Neuronal stem cell (in vitro differentiated cells): ENCODE measurements around the gene ATP2B1.

ENCODE experiments used
- DNase-seq: peaks from one replicate; pipeline ENCODE4 v3.0.0-alpha.2; 2013; ENCODE audit warnings: low spot score
- H2AFZ ChIP-seq: one replicate; pipeline ENCODE4 v1.6.1; 2013; ENCODE audit warnings: mild to moderate bottlenecking, low read length, inconsistent platforms
- H2AK5ac ChIP-seq: 2 replicates; pipeline ENCODE4 v1.6.1; 2013; ENCODE audit warnings: low read depth, mild to moderate bottlenecking, inconsistent platforms, low read length, moderate library complexity, mixed read lengths
- H2BK120ac ChIP-seq: 2 replicates; pipeline ENCODE4 v1.6.1; 2013; ENCODE audit warnings: low read depth, mild to moderate bottlenecking, inconsistent platforms, low read length, moderate library complexity, mixed read lengths
- H2BK12ac ChIP-seq: one replicate; pipeline ENCODE4 v1.6.1; 2013; ENCODE audit warnings: low read length, inconsistent platforms
- H2BK15ac ChIP-seq: 2 replicates; pipeline ENCODE4 v1.6.1; 2013; ENCODE audit warnings: mild to moderate bottlenecking, low read length, inconsistent platforms, mixed read lengths
- H2BK5ac ChIP-seq: one replicate; pipeline ENCODE4 v1.6.1; 2013; ENCODE audit warnings: inconsistent platforms, mild to moderate bottlenecking, low read length, moderate library complexity
- H3K14ac ChIP-seq: one replicate; pipeline ENCODE4 v1.6.1; 2013; ENCODE audit warnings: low read length, inconsistent platforms
- H3K18ac ChIP-seq: 2 replicates; pipeline ENCODE4 v1.6.1; 2013; ENCODE audit warnings: low read length, inconsistent platforms
- H3K23ac ChIP-seq: 2 replicates; pipeline ENCODE4 v1.6.1; 2013; ENCODE audit warnings: low read depth, mild to moderate bottlenecking, mixed read lengths, low read length, inconsistent platforms; ENCODE audit not compliant: poor library complexity
- H3K27ac ChIP-seq: replicated peaks from 3 replicates; pipeline ENCODE4 v1.5.1; 2013; ENCODE audit warnings: low read length, inconsistent platforms
- H3K27me3 ChIP-seq, 3 experiments: 2 replicates each; pipeline ENCODE4 v1.6.1; 2013; ENCODE audit warnings: low read length in 3 of 3, mild to moderate bottlenecking in 2 of 3, inconsistent platforms in 1 of 3, low read depth in 1 of 3, mixed read lengths in 1 of 3, moderate library complexity in 1 of 3; ENCODE audit not compliant: control insufficient read depth in 3 of 3, insufficient read depth in 3 of 3
- H3K36me3 ChIP-seq, 2 donors: replicated peaks in 1 of 2; 2 replicates each; pipeline ENCODE4 v1.6.1; 2013; ENCODE audit warnings: low read length in 2 of 2; ENCODE audit not compliant: control insufficient read depth in 2 of 2, insufficient read depth in 2 of 2
- H3K4ac ChIP-seq: 2 replicates; pipeline ENCODE4 v1.6.1; 2013; ENCODE audit warnings: inconsistent platforms, mild to moderate bottlenecking, low read length, moderate library complexity
- H3K4me1 ChIP-seq, 2 donors: 1 replicate in 1 of 2; 2 replicates in 1 of 2; pipeline ENCODE4 v1.6.1; 2013; ENCODE audit warnings: low read length in 2 of 2, low read depth in 1 of 2; ENCODE audit not compliant: control insufficient read depth in 2 of 2, insufficient read depth in 1 of 2
- H3K4me2 ChIP-seq: one replicate; pipeline ENCODE4 v1.6.1; 2013; ENCODE audit warnings: mild to moderate bottlenecking, low read length, inconsistent platforms; ENCODE audit not compliant: insufficient read depth, poor library complexity, severe bottlenecking
- H3K4me3 ChIP-seq, 2 donors: 2 replicates each; pipeline ENCODE4 v1.5.1; 2013; ENCODE audit warnings: low read length in 2 of 2, mild to moderate bottlenecking in 2 of 2, inconsistent platforms in 1 of 2, moderate library complexity in 1 of 2
- H3K79me1 ChIP-seq: one replicate; pipeline ENCODE4 v1.6.1; 2013; ENCODE audit warnings: low read depth, mild to moderate bottlenecking, inconsistent platforms, low read length, moderate library complexity
- H3K9ac ChIP-seq: one replicate; pipeline ENCODE4 v1.6.1; 2013; ENCODE audit warnings: mild to moderate bottlenecking, low read depth, low read length, inconsistent platforms; ENCODE audit not compliant: poor library complexity
- H3K9me3 ChIP-seq, 2 donors: replicated peaks in 1 of 2; 2 replicates each; pipeline versions ENCODE3 to v1.6.1; 2013; ENCODE audit warnings: low read length in 2 of 2, mild to moderate bottlenecking in 2 of 2, inconsistent platforms in 1 of 2, low read depth in 1 of 2, mixed read lengths in 1 of 2, moderate library complexity in 1 of 2; ENCODE audit not compliant: control insufficient read depth in 2 of 2, insufficient read depth in 1 of 2
- H4K8ac ChIP-seq: one replicate; pipeline ENCODE4 v1.6.1; 2013; ENCODE audit warnings: low read depth, mild to moderate bottlenecking, inconsistent platforms, low read length, moderate library complexity
- H4K91ac ChIP-seq: one replicate; pipeline ENCODE4 v1.6.1; 2013; ENCODE audit warnings: low read length, low read depth, mild to moderate bottlenecking, inconsistent platforms; ENCODE audit not compliant: poor library complexity
- WGBS, 2 donors: extraction: QIAGEN DNeasy Blood & Tissue Kit; methylation state at CpG; one replicate each; pipeline ENCODE4 v1.1.7; 2013; ENCODE audit warnings: missing lambda C conversion rate in 2 of 2, mixed read lengths in 1 of 2; ENCODE audit not compliant: insufficient read length in 2 of 2, insufficient replicate concordance in 1 of 2; ENCODE audit errors: extremely low coverage in 2 of 2; 5-methylcytosine and 5-hydroxymethylcytosine counted together

Gene ATP2B1

GRCh38 chr12:89552376-89552775, 156.3 kb downstream of the ATP2B1 start:
- no peak overlapping the region for H2BK12ac ChIP-seq
- no peaks in the 10 kb centered on the region for H3K9me3 ChIP-seq
- H2AK5ac ChIP-seq = no peak overlapping the region
- H3K18ac ChIP-seq = no peak overlapping the region
- no peaks in the 10 kb centered on the region for H3K4me1 ChIP-seq
- no peak overlapping the region for H4K91ac ChIP-seq
- no peak for DNase-seq
- H3K4me2 ChIP-seq = no peak overlapping the region
- no peaks in the 10 kb centered on the region for H3K27me3 ChIP-seq
- H3K14ac ChIP-seq = no peak overlapping the region
- H3K23ac ChIP-seq = no peak overlapping the region
- H3K36me3 ChIP-seq = no peaks in the 10 kb centered on the region
- no peak overlapping the region for H2BK15ac ChIP-seq
- no CpG with 5 or more reads among the region's 1 CpG for WGBS, 2 donors
- H3K27ac ChIP-seq = no peak overlapping the region
- no peak overlapping the region for H4K8ac ChIP-seq
- H2BK120ac ChIP-seq = no peak overlapping the region
- no peaks in the 10 kb centered on the region for H3K79me1 ChIP-seq
- H2AFZ ChIP-seq = no peak overlapping the region
- no peak overlapping the region for H2BK5ac ChIP-seq
- no peak overlapping the region for H3K4me3 ChIP-seq
- H3K4ac ChIP-seq = no peak overlapping the region
- no peak overlapping the region for H3K9ac ChIP-seq

- Histone ChIP-seq H4K91ac (no peak overlapping the region), H4K8ac (no peak overlapping the region), H2BK15ac (no peak overlapping the region), H3K79me1 (no peaks in the 10 kb centered on the region), H3K18ac (no peak overlapping the region), H3K4me2 (no peak overlapping the region), H3K4me1 (no peaks in the 10 kb centered on the region), H3K23ac (no peak overlapping the region), H3K14ac (no peak overlapping the region), H3K36me3 (no peaks in the 10 kb centered on the region), H2AK5ac (no peak overlapping the region), H3K9ac (no peak overlapping the region), H2BK12ac (no peak overlapping the region), H2AFZ (no peak overlapping the region), H3K27ac (no peak overlapping the region), H2BK5ac (no peak overlapping the region), H3K9me3 (no peaks in the 10 kb centered on the region), H3K4me3 (no peak overlapping the region), H3K27me3 (no peaks in the 10 kb centered on the region), H2BK120ac (no peak overlapping the region), H3K4ac (no peak overlapping the region)
- no peak for DNase-seq
- no CpG with 5 or more reads among the region's 2 CpGs for WGBS, 2 donors
These were observed 156.9 kb downstream of the ATP2B1 start for GRCh38 chr12:89551747-89552146.

- Histone ChIP-seq H3K27ac (no peak overlapping the region), H3K27me3 (no peaks in the 10 kb centered on the region)
These were observed 161.5 kb downstream of the ATP2B1 start for GRCh38 chr12:89547101-89547500.

GRCh38 chr12:89546151-89546550, 162.5 kb downstream of the ATP2B1 start:
- no peak overlapping the region for H2BK12ac ChIP-seq
- H4K91ac ChIP-seq = no peak overlapping the region
- no peak overlapping the region for H3K18ac ChIP-seq
- no peak overlapping the region for H3K4me2 ChIP-seq
- no peak overlapping the region for H3K23ac ChIP-seq
- H2AK5ac ChIP-seq = no peak overlapping the region
- no peak overlapping the region for H2AFZ ChIP-seq
- H3K9me3 ChIP-seq = no peaks in the 10 kb centered on the region
- H3K36me3 ChIP-seq = no peaks in the 10 kb centered on the region
- no peak overlapping the region for H3K9ac ChIP-seq
- H3K27me3 ChIP-seq = no peaks in the 10 kb centered on the region
- no peak for DNase-seq
- WGBS, 2 donors = no CpG with 5 or more reads among the region's 4 CpGs
- no peak overlapping the region for H3K4me3 ChIP-seq
- no peak overlapping the region for H2BK5ac ChIP-seq
- H3K4me1 ChIP-seq = peaks cover 4 to 8% of the 10 kb centered on the region in 2 donors
- H3K4ac ChIP-seq = no peak overlapping the region
- H3K79me1 ChIP-seq = no peaks in the 10 kb centered on the region
- H2BK120ac ChIP-seq = no peak overlapping the region
- no peak overlapping the region for H4K8ac ChIP-seq
- no peak overlapping the region for H2BK15ac ChIP-seq
- H3K27ac ChIP-seq = no peak overlapping the region
- H3K14ac ChIP-seq = no peak overlapping the region

More at GRCh38 chr12:89547101-89547500, 161.5 kb downstream of the ATP2B1 start:
- Histone ChIP-seq H3K36me3 (no peaks in the 10 kb centered on the region), H2AK5ac (no peak overlapping the region), H4K91ac (no peak overlapping the region), H3K14ac (no peak overlapping the region), H2BK120ac (no peak overlapping the region), H4K8ac (no peak overlapping the region), H2BK15ac (no peak overlapping the region), H3K18ac (no peak overlapping the region), H2BK12ac (no peak overlapping the region), H2BK5ac (no peak overlapping the region), H3K4me1 (peaks cover 4 to 8% of the 10 kb centered on the region in 2 donors), H3K23ac (no peak overlapping the region), H3K4me2 (no peak overlapping the region), H3K79me1 (no peaks in the 10 kb centered on the region), H3K4me3 (no peak overlapping the region), H3K4ac (no peak overlapping the region), H3K9ac (no peak overlapping the region), H2AFZ (no peak overlapping the region), H3K9me3 (no peaks in the 10 kb centered on the region)
- no CpG with 5 or more reads among the region's 4 CpGs for WGBS, 2 donors
- DNase-seq = no peak
